Activated T-cell treated with anti-CD3 and anti-CD28 coated beads, Interleukin-2, amount 50 U/mL, for 4 hours (primary cell): Measurements from ENCODE around the gene DCHS2. TPM values are rescaled to one million over a fixed set of nuclear protein-coding genes. Genes with fewer than 3 reads are reported as not detected.
"Not testable (repeated sequence)": the region's sequence is repeated elsewhere in the genome, so short reads cannot be mapped to it uniquely, and the experiment has no call there.

Experiments
- ATAC-seq, 2 donors: fragments of 200-7000 bp; cut with Tn5 transposase; one replicate each; pipeline ENCODE4 v1.10.0; 2021
- DNase-seq: peaks from one replicate; pipeline ENCODE4 v3.0.0-alpha.2; 2020
- H3K27me3 Mint-ChIP-seq: one replicate; pipeline ENCODE4 v1.8.0; 2021; ENCODE audit warnings: low read depth, mixed read lengths
- H3K36me3 Mint-ChIP-seq: one replicate; pipeline ENCODE4 v1.8.0; 2022; ENCODE audit warnings: mixed read lengths; ENCODE audit not compliant: insufficient read depth
- H3K4me1 Mint-ChIP-seq: one replicate; pipeline ENCODE4 v1.8.0; 2021; ENCODE audit warnings: low read depth, mixed read lengths
- H3K4me3 Mint-ChIP-seq: one replicate; pipeline ENCODE4 v1.8.0; 2021; ENCODE audit warnings: mild to moderate bottlenecking, moderate library complexity, mixed read lengths
- H3K9me3 Mint-ChIP-seq: one replicate; pipeline ENCODE4 v1.8.0; 2021; ENCODE audit warnings: mixed read lengths
- total RNA-seq, 3 donors: library from RNA; stranded (reverse); gene quantifications; one replicate each; pipeline ENCODE4 v1.2.1, GENCODE V29; 2021

The DCHS2 gene
- total RNA-seq, 3 donors from 2014 or later, result under 0.01 TPM; not detected in 2

DNA sequence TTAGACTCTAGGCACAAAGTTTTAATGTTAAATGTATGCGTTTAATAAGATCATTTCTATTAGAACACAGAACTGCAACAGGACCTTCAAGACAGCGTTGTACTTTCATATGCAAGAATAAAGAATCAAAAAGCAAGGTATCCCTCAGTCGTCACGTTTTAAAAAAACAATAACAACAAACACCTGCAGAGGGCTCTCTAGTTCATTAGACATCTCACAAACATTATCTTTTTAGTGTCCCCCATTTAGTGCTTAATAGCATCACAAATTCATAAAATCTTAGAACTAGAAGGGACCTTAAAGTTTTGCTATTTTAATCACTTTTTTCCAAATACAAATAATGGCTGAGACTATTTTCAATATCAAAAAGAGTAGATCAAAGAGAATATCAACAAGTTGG is 236.6 kb downstream of the DCHS2 start:
- Mint-ChIP-seq H3K9me3 (no peaks in the 10 kb centered on the region), H3K27me3 (peaks cover 2% of the 10 kb centered on the region), H3K36me3 (no peaks in the 10 kb centered on the region), H3K4me1 (no peaks in the 10 kb centered on the region), H3K4me3 (no peak overlapping the region)
- DNase-seq (no peak), ATAC-seq (no peak)

DNA sequence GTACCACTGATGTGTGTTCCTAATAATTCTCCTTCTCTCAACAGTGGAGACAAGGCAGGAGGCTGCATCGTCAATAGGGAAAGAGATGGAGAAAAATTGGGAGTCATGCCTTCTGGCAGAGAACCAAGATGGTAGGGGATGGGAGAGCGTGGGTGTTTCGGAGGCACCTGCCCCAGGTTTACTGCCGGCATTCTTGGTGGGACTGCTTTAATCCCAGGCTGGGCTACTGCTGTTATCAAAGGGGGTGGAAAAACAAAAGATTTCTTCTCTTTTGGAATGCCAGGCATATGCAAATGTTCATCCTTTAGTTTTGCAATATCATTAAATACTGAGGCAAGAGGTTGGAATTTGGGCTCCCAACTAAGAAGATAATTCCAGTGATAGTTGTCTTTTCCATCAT is 257.0 kb downstream of the DCHS2 start:
- no peak overlapping the region for H3K4me3 Mint-ChIP-seq
- no peaks in the 10 kb centered on the region for H3K9me3 Mint-ChIP-seq
- no peaks in the 10 kb centered on the region for H3K4me1 Mint-ChIP-seq
- H3K27me3 Mint-ChIP-seq, result peaks cover 11% of the 10 kb centered on the region
- H3K36me3 Mint-ChIP-seq, result no peaks in the 10 kb centered on the region
- DNase-seq (no peak), ATAC-seq (no peak)

DNA sequence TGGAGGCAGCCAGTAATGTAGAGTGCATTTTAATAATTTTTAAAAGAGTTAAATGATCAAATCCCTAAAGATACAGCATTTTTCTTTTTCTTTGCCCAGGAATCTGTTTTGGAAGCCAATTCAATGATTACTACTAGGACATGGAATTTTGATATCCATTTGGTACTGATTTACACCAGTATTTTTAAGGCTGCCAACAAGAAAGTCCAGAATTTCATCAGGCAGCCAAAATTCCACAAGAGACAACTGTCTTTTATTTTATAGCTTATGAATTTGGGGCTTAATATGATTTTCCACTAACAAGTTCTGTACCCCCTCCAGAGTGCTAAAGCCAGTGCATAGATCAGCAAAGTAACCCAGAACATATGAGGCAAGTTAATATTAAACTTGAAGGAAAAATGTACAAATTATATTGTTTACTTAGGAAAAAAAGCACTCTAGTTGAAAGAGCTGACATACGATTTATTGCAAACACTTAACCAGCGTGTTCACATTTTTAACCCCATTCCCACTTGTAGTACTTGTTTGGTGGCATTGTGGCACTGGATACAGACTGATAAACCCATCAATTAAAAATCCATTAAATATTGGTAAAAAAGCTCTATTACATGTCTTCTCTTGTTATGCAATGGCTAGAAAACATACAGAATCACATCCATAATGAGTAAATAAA is 259.7 kb downstream of the DCHS2 start:
- peaks cover 21% of the 10 kb centered on the region for H3K27me3 Mint-ChIP-seq
- H3K9me3 Mint-ChIP-seq, result no peaks in the 10 kb centered on the region
- ATAC-seq (no peak), DNase-seq (no peak)
- H3K36me3 Mint-ChIP-seq, result no peaks in the 10 kb centered on the region
- no peaks in the 10 kb centered on the region for H3K4me1 Mint-ChIP-seq
- no peak overlapping the region for H3K4me3 Mint-ChIP-seq

DNA sequence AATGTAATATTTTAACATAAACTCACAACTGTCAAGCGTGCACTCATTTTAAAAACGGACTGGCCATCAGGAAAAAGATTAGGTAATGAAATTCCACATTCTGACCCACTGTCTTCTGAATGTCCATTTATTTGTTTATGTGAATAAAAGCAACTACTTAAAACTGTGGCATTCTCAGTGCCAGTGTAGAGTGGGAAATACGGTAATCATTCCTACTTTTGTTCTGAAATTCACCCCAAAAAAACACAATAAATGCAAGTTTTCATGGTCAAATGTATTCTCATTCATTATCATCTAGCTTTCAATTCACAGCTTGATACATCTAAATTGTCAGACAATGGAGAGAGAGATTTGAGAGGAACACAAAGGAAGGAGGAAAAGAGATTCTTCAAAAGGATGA is 260.9 kb downstream of the DCHS2 start:
- H3K36me3 Mint-ChIP-seq, result no peaks in the 10 kb centered on the region
- DNase-seq (no peak), ATAC-seq (no peak)
- peaks cover 24% of the 10 kb centered on the region for H3K27me3 Mint-ChIP-seq
- no peaks in the 10 kb centered on the region for H3K4me1 Mint-ChIP-seq
- peaks cover 3% of the 10 kb centered on the region for H3K9me3 Mint-ChIP-seq
- no peak overlapping the region for H3K4me3 Mint-ChIP-seq

DNA sequence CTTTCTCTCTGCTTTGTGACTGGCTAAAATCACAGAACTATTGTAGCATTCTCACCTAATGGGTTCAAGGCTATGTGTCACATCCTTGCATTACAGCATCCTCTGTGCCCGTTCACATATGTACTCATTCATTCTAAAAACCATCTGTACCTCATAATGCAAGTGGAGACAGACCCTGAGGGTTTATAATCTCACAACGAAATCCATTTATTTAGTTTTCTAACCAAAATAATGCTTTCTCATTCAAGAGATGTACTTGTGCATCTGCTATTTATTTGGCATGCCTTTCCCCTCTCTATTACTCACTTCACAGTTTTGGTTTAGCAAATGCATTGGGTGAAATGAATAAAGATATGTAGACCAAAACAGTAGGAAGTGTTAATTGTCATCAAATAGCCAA is 261.5 kb downstream of the DCHS2 start:
- no peaks in the 10 kb centered on the region for H3K36me3 Mint-ChIP-seq

DNA sequence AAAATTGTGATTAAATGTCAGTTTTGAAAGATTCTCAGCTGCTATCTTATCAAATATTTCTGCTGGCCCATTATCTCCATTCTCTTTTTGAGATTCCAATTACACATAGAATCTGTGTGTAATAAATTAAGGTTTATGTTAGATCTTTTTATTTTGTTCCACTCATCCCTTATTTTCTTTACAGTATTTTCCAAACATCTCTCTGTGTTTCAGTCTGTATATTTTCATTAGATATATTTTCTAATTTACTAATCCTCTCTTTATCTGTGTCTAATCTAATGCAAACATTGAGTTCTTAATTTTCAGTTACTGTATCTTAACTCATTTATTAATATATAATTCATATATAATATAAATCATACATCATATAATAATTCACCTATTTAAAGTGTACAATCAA is 268.7 kb downstream of the DCHS2 start:
- no peak for ATAC-seq
- no peak for DNase-seq
- Mint-ChIP-seq H3K4me1 (no peaks in the 10 kb centered on the region), H3K27me3 (peaks cover 6% of the 10 kb centered on the region), H3K4me3 (no peak overlapping the region), H3K9me3 (peaks cover 32% of the 10 kb centered on the region), H3K36me3 (no peaks in the 10 kb centered on the region)

More for the DNA sequence above, 261.5 kb downstream of the DCHS2 start:
- H3K9me3 Mint-ChIP-seq, result peaks cover 6% of the 10 kb centered on the region
- no peak overlapping the region for H3K4me3 Mint-ChIP-seq
- ATAC-seq (no peak), DNase-seq (no peak)
- H3K4me1 Mint-ChIP-seq, result no peaks in the 10 kb centered on the region
- peaks cover 24% of the 10 kb centered on the region for H3K27me3 Mint-ChIP-seq

DNA sequence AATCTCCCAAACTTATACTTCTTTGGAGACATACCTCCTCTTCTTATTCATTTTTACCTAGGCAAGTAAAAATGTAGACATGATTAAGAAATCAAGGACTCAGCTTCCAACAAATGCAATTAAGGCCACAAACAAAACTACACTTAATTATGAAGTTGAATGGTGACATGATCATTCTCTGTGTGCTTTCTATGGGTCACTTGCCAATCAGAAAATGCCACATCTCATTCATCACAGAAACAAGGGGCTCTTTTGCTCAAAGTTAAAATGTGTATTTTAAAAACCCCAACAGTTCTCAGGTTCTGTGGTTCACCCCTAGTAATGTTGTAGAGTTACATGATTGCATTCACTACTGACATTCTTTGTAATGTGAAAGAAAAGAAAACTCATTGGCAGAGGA is 273.5 kb downstream of the DCHS2 start:
- ATAC-seq (no peak), DNase-seq (no peak)
- Mint-ChIP-seq H3K36me3 (no peaks in the 10 kb centered on the region), H3K27me3 (peaks cover 2% of the 10 kb centered on the region), H3K4me1 (no peaks in the 10 kb centered on the region), H3K9me3 (peaks cover 11% of the 10 kb centered on the region), H3K4me3 (no peak overlapping the region)

DNA sequence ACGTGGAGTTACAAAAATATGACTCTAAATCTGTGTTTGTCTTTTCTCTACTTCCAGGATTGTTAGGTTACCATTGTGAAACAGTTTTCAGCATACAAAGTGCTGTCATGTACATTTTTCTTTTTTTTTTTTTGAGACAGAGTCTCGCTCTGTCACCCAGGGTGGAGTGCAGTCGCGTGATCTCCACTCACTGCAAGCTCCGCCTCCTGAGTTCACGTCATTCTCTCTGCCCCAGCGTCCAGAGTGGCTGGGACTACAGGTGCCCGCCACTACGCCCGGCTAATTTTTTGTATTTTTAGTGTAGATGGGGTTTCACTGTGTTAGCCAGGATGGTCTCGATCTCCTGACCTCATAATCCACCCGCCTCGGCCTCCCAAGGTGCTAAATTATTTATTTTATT is 274.2 kb downstream of the DCHS2 start:
- not testable (repeated sequence) for H3K4me1 Mint-ChIP-seq, ATAC-seq, DNase-seq, H3K36me3 Mint-ChIP-seq, H3K4me3 Mint-ChIP-seq, H3K9me3 Mint-ChIP-seq, H3K27me3 Mint-ChIP-seq

DNA sequence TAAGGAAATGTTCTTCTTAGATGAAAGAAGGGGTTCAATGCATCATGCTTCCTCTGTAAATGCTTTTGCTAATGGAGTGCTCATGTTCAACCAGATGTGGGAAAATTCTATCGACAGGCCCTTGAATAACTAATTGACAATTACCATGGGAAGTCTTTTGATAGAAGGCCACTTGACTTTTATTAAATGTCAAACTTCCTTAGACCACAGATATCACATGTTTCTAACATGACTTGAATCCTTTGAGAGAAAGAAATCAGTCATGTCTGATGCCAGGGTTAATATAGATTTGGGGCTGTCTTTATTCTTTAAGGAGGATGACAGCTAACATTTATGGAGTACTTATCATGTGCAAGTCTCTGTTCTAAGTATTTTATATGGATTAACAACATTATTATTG is 280.1 kb downstream of the DCHS2 start:
- ATAC-seq (no peak), DNase-seq (no peak)
- Mint-ChIP-seq H3K27me3 (no peaks in the 10 kb centered on the region), H3K4me1 (no peaks in the 10 kb centered on the region), H3K4me3 (no peak overlapping the region), H3K9me3 (no peaks in the 10 kb centered on the region), H3K36me3 (no peaks in the 10 kb centered on the region)

DNA sequence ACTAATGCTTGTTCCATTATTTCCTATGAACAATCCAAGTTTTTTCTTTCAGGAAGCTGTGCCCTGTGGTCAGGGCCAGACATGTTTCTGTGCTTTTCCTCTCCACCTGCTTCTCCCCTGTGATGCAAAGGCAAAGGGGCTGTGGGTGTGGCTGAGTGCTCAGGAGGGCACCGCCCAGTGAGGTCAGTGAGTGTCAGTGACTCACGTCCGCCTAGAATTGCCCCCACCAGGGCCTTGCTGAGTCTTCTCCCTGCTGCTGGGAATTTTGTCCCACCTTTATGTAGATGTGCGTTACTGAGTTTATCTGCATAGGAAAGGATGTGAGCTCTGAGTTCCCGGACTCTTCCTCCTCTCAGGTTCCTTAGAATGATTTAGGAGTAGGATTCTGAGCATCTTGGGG is 283.2 kb downstream of the DCHS2 start:
- H3K9me3 Mint-ChIP-seq, result no peaks in the 10 kb centered on the region
- DNase-seq (no peak), ATAC-seq (no peak)
- peaks cover 3% of the 10 kb centered on the region for H3K27me3 Mint-ChIP-seq
- no peaks in the 10 kb centered on the region for H3K36me3 Mint-ChIP-seq
- H3K4me3 Mint-ChIP-seq, result no peak overlapping the region
- H3K4me1 Mint-ChIP-seq, result no peaks in the 10 kb centered on the region

DNA sequence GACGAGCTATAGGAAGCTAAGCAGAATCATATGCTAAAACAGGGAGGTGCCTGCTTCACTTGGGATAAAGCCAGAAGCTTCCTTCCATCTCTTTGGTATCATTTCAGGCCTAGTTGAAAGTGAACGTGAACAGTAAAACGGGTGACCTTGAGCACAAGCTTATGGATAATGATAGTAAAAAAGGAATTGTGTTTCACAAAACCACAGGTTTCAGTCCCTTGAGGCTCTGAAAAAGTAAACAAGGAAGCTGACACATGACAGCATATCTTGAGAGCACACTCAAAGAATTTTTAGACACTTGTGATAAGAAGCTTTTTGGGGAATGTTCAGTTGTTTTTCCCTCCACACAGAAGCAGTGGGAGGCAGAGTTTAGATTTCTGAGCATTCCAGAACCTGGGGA is 286.1 kb downstream of the DCHS2 start:
- Mint-ChIP-seq H3K36me3 (no peaks in the 10 kb centered on the region), H3K4me3 (no peak overlapping the region), H3K4me1 (no peaks in the 10 kb centered on the region), H3K27me3 (peaks cover 6% of the 10 kb centered on the region), H3K9me3 (no peaks in the 10 kb centered on the region)
- ATAC-seq (no peak), DNase-seq (no peak)

DNA sequence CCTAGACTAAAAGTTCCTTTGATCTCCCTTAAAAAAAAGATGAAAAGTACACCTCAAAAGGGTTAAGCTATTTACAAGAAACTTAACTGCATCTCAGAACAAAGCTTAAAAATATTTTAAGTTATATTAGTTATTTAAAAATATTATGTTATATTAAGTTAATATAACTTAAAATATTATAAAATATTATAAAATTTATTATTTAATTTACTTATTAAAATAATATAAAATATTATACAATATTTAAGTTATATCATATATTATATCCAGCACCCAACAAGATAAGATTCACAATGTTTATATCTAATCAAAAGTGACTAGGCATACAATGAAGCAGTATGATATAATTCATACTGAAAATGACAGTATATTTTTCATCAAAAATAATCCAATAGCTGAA is 296.9 kb downstream of the DCHS2 start:
- DNase-seq (no peak), ATAC-seq (no peak)
- H3K27me3 Mint-ChIP-seq, result no peaks in the 10 kb centered on the region
- H3K4me1 Mint-ChIP-seq, result no peaks in the 10 kb centered on the region
- H3K9me3 Mint-ChIP-seq, result peaks cover 3% of the 10 kb centered on the region
- H3K36me3 Mint-ChIP-seq, result no peaks in the 10 kb centered on the region
- H3K4me3 Mint-ChIP-seq, result no peak overlapping the region

DNA sequence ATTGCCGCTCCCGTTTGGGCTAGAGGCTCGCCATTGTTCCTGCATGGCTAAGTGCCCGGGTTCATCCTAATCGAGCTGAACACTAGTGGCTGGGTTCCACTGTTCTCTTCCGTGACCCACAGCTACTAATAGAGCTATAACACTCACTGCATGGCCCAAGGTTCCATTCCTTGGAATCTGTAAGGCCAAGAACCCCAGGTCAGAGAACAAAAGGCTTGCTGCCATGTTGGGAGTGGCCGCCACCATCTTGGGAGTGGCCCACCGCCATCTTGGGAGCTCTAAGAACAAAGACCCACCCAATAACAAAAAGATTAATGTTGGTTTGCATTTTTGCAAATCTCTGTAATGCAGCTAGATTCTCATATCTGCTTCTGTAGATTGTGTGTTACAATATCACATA is 299.0 kb downstream of the DCHS2 start:
- Mint-ChIP-seq H3K4me3 (no peak overlapping the region), H3K36me3 (no peaks in the 10 kb centered on the region), H3K9me3 (peaks cover 3% of the 10 kb centered on the region), H3K4me1 (no peaks in the 10 kb centered on the region), H3K27me3 (no peaks in the 10 kb centered on the region)
- DNase-seq, result no peak
- ATAC-seq, result no peak

DNA sequence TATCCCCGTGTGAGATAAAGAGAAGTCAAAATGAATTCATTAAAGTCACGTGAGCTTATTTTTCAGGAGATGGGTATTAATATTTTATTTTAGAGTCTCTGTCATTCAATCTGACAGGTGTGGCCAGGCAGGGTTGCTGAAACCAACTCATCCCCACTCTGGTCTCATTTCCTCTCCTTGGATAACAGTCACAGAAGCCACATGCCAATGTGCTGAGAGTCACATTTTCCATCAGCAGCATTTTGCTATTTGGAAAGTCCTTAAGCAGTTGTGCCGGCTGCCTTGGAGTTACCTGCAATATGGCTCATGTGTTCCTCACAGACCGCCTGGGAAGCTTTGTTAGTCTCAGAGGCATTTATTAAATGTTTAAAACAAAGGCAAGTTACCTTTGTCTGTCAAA is 302.3 kb downstream of the DCHS2 start:
- Mint-ChIP-seq H3K9me3 (no peaks in the 10 kb centered on the region), H3K4me3 (no peak overlapping the region), H3K36me3 (no peaks in the 10 kb centered on the region), H3K27me3 (no peaks in the 10 kb centered on the region), H3K4me1 (no peaks in the 10 kb centered on the region)
- ATAC-seq (no peak), DNase-seq (no peak)

DNA sequence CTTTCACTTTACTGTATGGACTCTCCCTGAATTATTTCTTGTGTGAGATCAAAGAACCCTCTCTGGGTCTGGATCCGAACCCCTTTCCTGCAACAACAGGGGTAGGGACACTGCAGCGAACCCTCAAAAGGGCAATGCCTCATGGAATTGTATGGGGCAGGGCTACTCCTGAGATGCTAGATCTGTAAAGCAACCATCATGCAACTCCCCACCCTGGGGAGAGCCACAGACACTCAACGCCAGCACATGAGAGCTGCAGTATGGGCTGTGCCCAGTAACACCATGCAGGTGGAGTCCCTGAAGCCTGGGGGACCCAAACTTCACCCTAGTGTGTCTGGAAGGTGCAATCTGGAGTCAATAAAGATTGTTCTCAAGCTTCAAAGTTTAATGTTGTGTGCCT is 304.7 kb downstream of the DCHS2 start:
- H3K4me3 Mint-ChIP-seq, result no peak overlapping the region
- no peaks in the 10 kb centered on the region for H3K27me3 Mint-ChIP-seq
- no peaks in the 10 kb centered on the region for H3K36me3 Mint-ChIP-seq
- H3K9me3 Mint-ChIP-seq, result no peaks in the 10 kb centered on the region
- ATAC-seq (no peak), DNase-seq (no peak)
- no peaks in the 10 kb centered on the region for H3K4me1 Mint-ChIP-seq

DNA sequence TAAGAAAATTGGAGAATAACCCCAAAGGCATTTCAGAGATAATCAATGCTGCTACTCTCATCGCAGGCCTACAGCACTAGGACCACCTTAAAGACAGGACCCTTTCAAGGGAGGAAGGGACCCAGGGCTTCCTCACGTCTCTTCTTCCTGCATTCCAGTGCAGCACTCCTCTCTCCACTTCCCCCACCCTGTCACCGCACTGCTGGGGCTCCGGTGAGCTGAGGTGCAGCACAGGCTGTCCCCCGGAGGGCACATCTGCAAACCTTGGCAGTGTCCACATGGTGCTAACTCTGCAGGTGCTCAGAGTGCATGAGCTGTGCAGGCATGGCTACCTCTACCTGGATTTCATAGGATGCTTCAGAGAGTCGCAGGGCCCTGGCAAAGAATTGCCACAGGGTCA is 305.6 kb downstream of the DCHS2 start:
- Mint-ChIP-seq H3K4me1 (no peaks in the 10 kb centered on the region), H3K9me3 (no peaks in the 10 kb centered on the region), H3K4me3 (no peak overlapping the region), H3K36me3 (no peaks in the 10 kb centered on the region), H3K27me3 (no peaks in the 10 kb centered on the region)
- no peak for DNase-seq
- ATAC-seq, result no peak
